C1 segment of cervical spinal cord (tissue), 14 donors: ENCODE measurements around the gene MMP25.
"Not testable (repeated sequence)": the region's sequence is repeated elsewhere in the genome, so short reads cannot be mapped to it uniquely, and the experiment has no call there.

Experiments used
- DNase-seq, 14 donors: peaks; one replicate each; lab custom pipeline; 2025; lab: John Stamatoyannopoulos, UW

The MMP25 gene

DNA sequence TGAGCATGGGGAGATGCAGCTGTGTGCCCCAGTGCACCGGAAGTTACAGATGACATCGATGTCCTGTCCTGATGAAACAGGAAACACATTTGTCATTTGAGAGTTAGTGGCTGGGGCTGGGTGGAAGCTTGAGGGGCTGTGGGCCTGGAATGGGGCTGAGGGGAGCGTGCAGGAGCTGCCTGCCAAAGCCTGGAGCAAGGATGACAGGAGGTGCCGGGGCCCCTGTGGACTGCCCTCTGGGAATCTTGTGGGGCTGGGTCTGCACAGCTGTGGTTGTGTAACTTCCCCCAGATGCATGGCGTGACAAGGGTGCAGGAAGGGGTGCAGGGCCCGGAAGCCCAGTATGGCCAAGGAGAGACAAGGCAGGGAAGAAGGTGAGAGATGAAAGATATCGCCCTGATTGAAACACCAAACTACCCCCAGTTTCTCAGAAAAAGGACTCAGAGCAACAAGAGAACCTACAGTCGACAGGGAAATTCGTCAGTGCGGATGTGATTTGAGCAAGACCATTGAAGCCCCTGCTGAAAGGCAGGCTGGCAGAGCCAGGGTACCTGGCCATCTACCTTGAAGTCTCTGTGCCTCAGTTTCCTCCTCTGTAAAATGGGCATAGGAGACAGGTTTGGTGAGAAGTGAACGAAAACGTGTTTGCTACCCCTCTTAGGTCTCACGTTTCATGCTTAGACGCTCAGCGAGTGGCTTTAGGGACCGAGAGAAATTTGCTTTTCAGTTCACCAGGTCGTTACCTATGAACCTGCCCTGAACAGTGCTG is 8.8 kb downstream of the MMP25 start:
- no peak for DNase-seq

DNA sequence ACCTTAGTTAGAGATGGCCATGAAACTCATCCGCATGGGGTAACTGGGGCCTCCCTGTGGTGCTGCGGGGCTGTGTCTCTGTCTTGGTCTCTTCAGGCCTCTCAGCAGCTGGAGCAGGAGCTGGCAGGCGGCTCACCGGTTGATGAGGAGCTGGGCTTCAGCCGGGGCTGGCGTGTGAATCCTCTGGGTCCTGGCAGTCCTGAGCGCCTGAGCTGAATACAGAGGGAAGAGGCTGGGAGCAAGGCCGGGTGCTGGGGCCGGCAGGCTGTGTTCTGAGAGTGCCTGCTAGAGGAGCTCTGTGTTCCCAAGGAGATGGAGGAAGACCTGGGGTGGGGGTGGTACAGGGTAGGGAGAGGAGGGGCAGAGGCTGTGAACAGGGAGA is 9.4 kb downstream of the MMP25 start:
- peak in 1 of 14 donors; percentile 20 for DNase-seq

DNA sequence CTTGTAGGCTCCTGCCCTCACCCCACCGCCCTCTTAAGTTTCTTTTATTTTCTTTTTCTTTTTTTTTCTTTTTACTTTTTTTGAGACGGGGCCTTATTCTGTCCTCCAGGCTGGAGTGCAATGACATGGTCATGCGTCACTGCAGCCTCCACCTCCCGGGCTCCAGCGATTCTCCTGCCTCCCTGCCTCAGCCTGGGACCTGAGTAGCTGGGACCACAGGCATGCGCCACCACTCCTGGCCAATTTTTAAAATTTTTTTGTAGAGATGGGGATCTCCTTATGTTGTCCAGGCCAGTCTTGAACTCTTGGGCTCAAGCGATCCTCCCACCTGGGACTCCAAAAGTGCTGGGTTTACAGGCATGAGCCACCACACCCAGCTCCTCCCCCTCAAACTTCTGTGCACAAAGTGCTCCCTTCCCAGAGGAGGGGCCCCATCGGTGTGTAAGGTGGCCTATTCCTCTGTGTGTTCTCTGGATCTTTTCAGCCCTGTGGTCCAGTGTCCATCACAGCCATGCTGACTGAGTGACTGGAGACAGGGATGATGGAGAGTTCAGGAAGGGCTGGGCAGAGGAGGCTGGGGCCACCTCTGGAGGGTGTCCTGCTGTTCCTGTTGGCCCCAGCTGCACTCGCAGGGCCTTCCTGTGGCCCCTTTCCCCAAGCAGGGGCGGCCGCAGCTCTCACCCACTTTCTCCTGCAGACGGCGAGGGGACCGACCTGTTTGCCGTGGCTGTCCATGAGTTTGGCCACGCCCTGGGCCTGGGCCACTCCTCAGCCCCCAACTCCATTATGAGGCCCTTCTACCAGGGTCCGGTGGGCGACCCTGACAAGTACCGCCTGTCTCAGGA is 10.2 kb downstream of the MMP25 start:
- no peak for DNase-seq

DNA sequence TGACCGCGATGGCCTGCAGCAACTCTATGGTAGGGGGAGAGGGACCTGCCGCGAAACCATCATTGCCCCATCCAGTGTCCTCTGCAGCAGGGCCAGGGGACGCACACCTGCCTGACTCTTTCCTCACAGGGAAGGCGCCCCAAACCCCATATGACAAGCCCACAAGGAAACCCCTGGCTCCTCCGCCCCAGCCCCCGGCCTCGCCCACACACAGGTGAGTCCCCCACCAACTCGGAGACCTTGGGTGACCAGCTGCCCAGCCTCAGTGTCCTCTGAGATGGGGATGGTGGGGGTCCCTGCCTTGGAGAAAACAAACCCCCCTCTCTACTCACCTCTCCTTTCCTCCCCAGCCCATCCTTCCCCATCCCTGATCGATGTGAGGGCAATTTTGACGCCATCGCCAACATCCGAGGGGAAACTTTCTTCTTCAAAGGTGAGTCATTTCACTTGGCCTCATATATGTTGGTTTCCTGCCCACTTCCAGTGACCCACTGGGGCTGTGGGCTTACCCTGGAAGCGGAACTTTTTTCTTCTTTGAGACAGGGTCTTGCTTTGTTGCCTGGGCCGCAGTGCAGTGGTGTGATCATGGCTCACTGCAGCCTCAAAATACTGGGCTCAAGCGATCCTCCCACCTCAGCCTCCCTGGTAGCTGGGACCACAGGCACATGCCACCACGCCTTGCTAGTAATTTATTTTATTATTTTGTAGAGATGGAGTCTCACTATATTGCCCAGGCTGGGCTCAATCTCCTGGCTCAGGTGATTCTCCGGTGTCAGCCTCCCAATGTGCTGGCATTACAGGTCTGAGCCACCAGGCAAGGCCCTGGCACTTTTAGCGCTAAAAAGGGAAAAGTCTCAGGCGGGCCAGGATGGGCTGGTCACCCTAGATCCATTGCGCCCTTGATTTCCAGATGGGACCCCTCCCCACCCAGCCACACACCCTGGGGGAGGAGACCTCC is 11.1 kb downstream of the MMP25 start:
- no peak for DNase-seq

DNA sequence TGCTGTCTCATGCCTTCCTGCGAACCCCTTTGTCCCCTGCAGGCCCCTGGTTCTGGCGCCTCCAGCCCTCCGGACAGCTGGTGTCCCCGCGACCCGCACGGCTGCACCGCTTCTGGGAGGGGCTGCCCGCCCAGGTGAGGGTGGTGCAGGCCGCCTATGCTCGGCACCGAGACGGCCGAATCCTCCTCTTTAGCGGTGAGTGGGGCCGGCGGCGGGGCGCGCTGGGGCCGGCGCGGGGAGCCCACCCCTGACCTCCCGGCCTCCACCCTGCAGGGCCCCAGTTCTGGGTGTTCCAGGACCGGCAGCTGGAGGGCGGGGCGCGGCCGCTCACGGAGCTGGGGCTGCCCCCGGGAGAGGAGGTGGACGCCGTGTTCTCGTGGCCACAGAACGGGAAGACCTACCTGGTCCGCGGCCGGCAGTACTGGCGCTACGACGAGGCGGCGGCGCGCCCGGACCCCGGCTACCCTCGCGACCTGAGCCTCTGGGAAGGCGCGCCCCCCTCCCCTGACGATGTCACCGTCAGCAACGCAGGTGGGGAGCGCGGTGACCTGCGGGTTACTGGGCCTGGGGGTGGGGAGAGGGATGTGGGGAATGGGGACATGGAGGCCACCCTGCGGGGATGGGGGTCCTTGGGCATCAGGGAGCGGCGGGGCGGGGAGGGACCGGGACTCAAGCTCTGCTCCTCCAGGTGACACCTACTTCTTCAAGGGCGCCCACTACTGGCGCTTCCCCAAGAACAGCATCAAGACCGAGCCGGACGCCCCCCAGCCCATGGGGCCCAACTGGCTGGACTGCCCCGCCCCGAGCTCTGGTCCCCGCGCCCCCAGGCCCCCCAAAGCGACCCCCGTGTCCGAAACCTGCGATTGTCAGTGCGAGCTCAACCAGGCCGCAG is 12.0 kb downstream of the MMP25 start:
- DNase-seq, result peak in 2 of 14 donors; percentile 30

DNA sequence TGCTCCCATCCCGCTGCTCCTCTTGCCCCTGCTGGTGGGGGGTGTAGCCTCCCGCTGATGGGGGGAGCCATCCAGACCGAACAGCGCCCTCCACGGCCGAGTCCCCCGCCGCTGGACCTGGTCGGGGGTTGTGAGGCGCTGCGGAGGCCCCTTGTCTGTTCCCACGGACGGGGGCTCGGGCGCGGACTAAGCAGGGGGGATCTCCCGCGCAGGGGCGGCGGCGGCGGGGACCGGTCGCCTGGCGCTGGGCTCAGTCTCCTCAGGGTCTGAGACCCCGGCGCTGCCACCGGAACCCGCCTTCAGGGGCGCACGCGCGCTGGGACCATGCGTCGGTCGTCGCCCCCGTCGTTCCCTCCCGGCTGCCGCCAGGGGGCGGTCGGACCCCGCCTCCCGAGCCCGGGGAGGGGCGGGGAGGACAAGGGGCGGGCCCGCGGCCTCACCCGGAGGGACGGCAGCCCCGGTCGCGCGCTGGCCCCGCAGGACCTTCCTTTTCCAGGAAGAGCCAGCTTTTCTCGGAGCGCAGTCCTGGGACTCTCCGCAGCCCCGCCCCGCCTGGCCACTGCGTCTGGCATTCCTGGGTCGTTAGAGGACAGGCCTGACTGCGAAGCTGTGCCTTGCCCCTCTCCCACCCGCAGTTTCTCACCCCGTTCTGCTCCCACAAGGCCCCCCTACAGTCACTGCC is 12.8 kb downstream of the MMP25 start:
- peak in 13 of 14 donors; percentile 22 to 88 (median 61) for DNase-seq

DNA sequence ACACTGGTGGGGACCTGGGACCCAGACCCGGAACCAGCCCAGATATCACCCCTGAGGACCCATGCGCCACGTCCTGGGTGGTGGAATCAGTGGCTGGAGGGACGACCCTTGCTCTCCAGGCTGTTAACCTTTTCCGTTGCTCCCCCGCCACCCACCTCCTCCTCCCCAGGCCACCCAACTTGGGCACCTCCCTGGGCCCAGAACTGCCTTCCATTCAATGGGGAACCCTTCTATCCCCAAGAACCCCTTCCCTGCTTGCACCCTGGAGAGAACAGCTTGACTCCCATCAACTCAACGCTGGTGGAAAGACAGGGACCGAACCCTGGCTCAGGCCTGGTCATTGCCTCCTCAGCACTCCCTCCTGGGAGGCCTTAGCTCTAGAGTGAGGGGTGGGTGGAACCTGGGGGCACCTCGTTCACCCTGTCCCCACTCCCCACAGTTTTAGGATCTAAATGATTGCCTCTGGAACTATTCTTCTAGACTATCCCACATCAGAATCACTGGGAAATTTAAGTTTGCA is 13.4 kb downstream of the MMP25 start:
- DNase-seq, result no peak

DNA sequence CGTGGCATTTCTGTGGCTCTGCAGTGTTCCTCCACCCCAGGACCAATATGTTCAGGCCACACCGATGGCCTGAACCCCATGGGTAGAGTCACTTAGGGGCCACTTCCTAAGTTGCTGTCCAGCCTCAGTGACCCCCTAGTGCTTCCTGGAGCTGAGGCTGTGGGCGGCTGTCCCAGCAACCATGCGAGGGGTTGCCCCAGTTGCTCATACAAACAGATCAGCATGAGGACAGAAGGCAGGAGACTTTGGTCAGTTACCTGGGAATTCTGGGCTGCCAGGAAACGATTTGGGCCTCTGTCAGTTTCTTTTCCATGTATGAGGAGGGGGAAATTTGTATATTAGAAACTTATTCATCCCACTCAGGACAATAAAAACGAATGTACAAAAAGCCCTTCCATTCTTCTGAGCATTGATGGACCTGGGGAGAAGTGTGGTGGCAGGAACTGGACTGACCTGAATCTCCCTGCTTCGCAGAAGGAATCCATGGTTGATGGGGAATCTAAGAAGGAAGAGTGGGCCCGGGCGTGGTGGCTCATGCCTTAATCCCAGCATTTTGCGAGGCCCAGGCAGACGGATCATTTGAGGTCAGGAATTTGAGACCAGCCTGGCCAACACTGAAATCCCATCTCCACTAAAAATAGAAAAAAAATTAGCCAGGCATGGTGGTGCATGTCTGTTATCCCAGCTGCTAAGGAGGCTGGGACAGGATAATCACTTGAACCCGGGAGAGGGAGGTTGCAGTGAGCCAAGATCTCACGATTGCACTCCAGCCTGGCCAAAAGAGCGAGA is 14.2 kb downstream of the MMP25 start:
- no peak for DNase-seq

DNA sequence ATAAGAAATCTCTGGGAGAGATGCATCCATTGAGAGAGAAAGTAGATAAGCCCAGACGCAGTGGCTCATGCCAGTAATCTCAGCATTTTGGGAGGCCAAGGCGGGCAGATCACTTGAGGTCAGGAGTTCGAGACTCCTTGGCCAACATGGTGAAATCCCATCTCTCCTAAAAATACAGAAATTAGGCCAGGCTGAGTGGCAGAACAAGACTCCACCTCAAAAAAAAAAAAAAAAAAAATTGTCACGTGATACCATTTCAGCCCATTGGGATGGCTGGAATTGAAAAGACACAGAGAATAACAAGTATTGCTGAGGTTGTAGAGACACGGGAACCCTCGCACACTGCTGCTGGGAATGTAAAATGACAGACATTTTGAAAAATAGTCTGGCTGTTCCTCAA is 16.2 kb downstream of the MMP25 start:
- DNase-seq, result no peak

DNA sequence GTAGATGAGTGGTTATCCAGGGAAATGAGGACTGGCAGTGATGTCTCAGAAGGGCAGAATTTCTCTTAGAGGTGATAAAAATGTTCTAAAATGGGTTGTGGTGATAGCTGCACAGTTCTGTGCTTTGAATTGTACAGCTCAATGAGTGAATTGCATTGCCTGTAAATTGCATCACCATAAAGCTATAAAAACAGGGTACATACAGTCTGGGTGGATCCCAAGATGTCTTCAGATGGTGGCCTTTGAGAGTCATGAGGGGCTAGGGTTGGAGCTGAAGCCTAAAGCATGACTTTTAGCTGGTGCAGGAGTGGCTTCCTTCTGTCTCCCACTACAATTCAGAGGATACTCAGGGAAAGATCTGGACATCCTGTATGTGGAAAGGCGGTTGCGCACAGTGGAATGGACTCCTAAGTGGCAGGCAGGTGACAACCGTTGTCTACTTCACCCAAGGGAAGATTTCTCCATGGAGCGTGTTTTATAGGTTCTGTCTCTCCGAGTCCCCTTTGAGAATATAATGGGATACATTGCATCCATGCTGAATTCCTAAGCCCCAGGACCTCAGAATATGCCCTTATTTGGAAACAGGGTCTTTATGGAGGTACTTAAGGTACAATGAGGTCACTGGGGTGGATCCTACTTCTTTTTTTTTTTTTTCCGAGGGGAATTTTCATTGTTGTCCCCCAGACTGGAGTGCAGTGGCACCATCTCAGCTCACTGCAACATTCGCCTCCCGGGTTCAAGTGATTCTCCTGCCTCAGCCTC is 17.4 kb downstream of the MMP25 start:
- no peak for DNase-seq

DNA sequence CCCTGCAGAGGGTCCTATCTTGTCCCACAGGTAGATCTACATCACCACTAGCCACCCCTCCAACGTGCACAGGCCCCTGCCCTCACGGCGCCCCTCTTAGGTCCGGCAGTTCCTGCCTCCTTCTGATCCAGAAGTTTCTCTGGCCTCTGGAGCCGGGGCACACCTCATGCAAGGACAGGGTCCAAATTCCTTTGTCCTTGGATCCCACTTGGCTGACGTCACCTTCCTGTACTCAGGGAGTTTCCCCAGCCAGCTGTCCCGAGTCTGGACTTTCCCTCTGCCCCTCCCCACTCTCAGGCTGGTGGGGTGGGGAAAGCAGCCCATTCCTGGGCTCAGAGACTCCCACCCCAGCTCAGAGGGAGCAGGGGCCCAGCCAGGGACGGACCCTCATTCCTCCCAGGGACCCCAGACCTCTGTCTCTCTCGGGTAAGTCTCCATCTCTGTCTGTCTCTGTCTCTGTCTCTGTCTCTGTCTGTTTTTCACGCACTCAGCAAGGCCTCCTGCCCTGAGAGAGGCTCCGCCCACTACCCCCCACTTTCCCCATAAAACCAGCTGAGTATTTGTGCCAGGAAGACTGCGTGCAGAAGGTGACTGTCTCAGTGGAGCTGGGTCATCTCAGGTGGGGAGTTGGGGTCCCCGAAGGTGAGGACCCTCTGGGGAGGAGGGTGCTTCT is 18.8 kb downstream of the MMP25 start, which contains the start of gene IL32:
TSS of gene IL32 (plus strand) at position 572 of the 673 bp plus-strand sequence. CDS start 172 bp downstream, outside the sequence.
- DNase-seq, result no peak

DNA sequence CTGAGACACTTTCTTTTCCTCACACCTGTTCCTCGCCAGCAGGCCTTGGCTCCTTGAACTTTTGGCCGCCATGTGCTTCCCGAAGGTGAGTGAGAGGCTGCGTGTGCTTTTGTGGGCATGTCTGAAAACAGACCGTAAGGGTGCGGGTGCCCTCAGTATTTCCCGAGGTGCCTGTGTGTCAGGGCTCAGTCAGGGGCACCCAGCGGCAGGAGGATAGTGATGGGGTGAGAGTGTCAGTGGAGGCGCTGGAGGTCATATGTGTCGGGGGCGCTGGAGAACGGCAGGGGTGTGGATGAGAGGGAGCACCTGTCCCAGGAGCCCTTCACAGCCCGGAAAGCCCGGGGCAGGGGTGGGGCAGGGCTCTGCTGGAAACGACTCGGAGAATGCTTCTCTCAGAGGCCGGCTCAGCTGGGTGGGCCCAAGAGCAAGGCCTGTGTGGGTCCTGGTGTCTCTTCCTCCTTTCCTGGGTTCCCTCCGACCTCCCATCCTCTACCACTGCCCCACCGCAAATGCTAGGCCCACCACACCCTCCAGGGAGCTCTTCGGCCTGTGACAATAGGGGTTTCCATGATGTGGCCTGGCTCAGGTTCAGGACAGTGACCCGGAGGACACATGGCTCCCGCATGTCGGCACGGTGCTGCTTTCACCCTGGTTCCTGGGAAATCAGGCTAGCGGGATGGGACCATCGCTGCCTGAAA is 19.5 kb downstream of the MMP25 start:
- no peak for DNase-seq

DNA sequence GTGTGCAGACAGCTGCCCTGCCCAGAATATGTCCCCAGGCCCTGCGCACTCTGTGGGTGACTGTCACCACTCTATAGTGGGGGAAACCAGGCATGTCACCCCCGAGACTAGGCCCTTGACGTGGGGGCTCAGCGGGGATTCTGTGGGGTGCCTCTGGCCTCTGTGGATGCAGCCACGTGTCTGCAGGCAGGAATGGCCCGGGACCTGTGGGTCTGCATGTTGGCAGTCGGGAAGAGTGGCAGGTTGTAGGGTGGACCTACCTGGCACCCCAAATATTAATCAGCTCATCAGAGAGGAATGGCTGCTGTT is 20.0 kb downstream of the MMP25 start:
- DNase-seq, result no peak

DNA sequence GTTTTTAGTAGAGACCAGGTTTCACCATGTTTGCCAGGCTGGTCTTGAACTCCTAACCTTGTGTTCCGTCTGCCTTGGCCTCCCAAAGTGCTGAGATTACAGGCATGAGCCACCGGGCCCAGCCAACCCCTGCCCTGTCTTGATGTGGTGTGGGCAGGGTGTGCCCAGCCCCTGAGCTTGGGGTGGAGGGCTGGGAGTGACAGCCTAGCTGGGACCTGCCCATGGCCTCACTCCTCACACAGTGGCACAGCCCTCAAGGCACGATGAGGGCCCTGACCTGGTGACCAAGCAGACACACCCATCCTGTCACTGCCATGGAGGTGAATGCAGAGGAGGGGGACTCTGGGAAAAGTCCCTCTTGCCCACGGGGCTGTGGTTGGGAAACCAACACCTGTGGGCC is 22.1 kb downstream of the MMP25 start:
- no peak for DNase-seq

DNA sequence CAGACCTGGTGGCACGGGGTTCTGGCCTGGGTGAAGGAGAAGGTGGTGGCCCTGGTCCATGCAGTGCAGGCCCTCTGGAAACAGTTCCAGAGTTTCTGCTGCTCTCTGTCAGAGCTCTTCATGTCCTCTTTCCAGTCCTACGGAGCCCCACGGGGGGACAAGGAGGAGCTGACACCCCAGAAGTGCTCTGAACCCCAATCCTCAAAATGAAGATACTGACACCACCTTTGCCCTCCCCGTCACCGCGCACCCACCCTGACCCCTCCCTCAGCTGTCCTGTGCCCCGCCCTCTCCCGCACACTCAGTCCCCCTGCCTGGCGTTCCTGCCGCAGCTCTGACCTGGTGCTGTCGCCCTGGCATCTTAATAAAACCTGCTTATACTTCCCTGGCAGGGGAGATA is 22.8 kb downstream of the MMP25 start:
- not testable (repeated sequence) for DNase-seq

DNA sequence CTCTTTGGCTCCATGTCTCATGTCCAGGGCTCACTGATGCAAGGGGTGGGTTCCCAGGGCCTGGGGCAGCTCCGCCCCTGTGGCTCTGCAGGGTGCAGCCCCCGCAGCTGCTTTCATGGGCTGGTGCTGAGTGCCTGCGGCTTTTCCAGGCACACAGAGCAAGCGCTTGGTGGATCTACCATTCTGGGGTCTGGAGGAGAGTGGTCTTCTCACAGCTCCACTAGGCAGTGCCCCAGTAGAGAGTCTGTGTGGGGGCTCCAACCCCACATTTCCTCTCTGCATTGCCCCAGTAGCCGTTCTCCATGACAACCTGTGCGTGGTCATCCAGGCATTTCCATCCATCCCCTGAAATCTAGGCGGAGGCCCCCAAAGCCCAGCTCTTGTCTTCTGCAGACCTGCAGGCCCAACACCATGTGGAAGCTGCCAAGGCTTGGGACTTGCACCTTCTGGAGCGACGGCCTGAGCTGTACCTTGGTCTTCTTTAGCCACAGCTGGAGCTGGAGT is 24.3 kb downstream of the MMP25 start:
- no peak for DNase-seq

DNA sequence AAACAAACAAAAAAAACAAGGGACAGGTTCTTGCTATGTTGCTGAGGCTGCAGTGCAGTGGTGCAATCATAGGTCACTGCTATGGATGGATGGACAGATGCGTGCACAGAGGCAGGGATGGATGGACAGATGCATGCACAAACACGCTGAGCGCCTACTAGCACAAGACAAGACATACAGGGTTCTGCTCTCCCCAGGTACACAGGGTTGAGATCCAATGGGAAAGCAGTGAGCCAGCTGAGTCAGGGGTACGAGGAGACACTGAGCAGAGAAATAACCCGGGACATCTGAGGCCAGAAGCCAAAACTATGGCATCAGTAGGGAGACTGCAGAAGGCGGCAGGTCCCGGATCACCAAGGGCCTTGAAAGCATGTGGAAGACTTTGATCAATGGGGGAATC is 25.3 kb downstream of the MMP25 start:
- DNase-seq, result no peak
